Stimulated activated CD4-positive, alpha-beta T cell treated with anti-CD3 and anti-CD28 coated beads, Interleukin-4, amount 100 ng/mL, for 4 hours (primary cell): ENCODE data around the gene FBRS.
"Not testable (repeated sequence)": the region's sequence is repeated elsewhere in the genome, so short reads cannot be mapped to it uniquely, and the experiment has no call there.

ENCODE experiments used
- DNase-seq, 2 experiments: peaks; one replicate each; pipeline ENCODE4 v3.0.0-alpha.2; 2020

The FBRS gene

GRCh38 chr16:30657866-30658730, at the start of gene FBRS:
Gene FBRS, plus strand, starts transcription at chr16:30658431. Its CDS starts 1,088 bp downstream, at chr16:30659519.
- DNase-seq = peak; percentile 99 to 100

GRCh38 chr16:30609002-30609925, 49.0 kb upstream of the FBRS start:
- peak; percentile 14 to 51 for DNase-seq

GRCh38 chr16:30609926-30610839, 48.0 kb upstream of the FBRS start, which contains the start of gene ZNF689:
Gene ZNF689, minus strand, starts transcription at chr16:30610389. Its CDS starts 348 bp downstream, at chr16:30610041.
- DNase-seq = peak; percentile 87 to 93

GRCh38 chr16:30615358-30616091, 42.7 kb upstream of the FBRS start:
- peak; percentile 42 to 50 for DNase-seq

- no peak for DNase-seq
Observed at GRCh38 chr16:30619202-30619601, 39.0 kb upstream of the FBRS start.

- no peak for DNase-seq
Observed at GRCh38 chr16:30619638-30620037, 38.6 kb upstream of the FBRS start.

- no peak for DNase-seq
Observed at GRCh38 chr16:30620169-30620568, 38.1 kb upstream of the FBRS start.

- DNase-seq = no peak
Observed at GRCh38 chr16:30621765-30622164, 36.5 kb upstream of the FBRS start.

- no peak for DNase-seq
Observed at GRCh38 chr16:30622455-30623032, 35.7 kb upstream of the FBRS start.

- DNase-seq = no peak
Observed at GRCh38 chr16:30623536-30624283, 34.5 kb upstream of the FBRS start.

GRCh38 chr16:30626236-30626635, 32.0 kb upstream of the FBRS start:
- no peak for DNase-seq

- DNase-seq = peak; percentile 82 to 89
Observed at GRCh38 chr16:30628628-30629540, 29.3 kb upstream of the FBRS start.

GRCh38 chr16:30632454-30632853, 25.8 kb upstream of the FBRS start:
- not testable (repeated sequence) for DNase-seq

GRCh38 chr16:30633526-30633925, 24.7 kb upstream of the FBRS start:
- DNase-seq = no peak

GRCh38 chr16:30636599-30636998, 21.6 kb upstream of the FBRS start:
- DNase-seq = no peak

GRCh38 chr16:30637139-30637538, 21.1 kb upstream of the FBRS start:
- not testable (repeated sequence) for DNase-seq

- no peak for DNase-seq
Observed at GRCh38 chr16:30637944-30638343, 20.3 kb upstream of the FBRS start.

GRCh38 chr16:30641378-30641982, 16.8 kb upstream of the FBRS start:
- no peak for DNase-seq

- DNase-seq = no peak
Observed at GRCh38 chr16:30644334-30644830, 13.8 kb upstream of the FBRS start.
